GM12891 (cell line): Measurements from ENCODE around the gene SLC5A1.

Experiments
- POLR2A ChIP-seq: IDR thresholded peaks from 2 replicates; pipeline ENCODE4 v1.6.1; 2011; ENCODE audit warnings: low read depth, low read length, control low read depth
- POLR2AphosphoS5 ChIP-seq: IDR thresholded peaks from 2 replicates; pipeline ENCODE4 v1.6.1; 2011; ENCODE audit warnings: low read depth, low read length, control low read depth
- POU2F2 ChIP-seq: IDR thresholded peaks from 2 replicates; pipeline ENCODE4 v1.6.1; 2011; ENCODE audit warnings: low read depth, mild to moderate bottlenecking, control low read depth, low read length, moderate library complexity
- SPI1 ChIP-seq: IDR thresholded peaks from 2 replicates; pipeline ENCODE4 v1.6.1; 2011; ENCODE audit warnings: low read depth, low read length, control low read depth
- TAF1 ChIP-seq: IDR thresholded peaks from 2 replicates; pipeline ENCODE4 v1.6.1; 2011; ENCODE audit warnings: low read depth, low read length, control low read depth

DNA sequence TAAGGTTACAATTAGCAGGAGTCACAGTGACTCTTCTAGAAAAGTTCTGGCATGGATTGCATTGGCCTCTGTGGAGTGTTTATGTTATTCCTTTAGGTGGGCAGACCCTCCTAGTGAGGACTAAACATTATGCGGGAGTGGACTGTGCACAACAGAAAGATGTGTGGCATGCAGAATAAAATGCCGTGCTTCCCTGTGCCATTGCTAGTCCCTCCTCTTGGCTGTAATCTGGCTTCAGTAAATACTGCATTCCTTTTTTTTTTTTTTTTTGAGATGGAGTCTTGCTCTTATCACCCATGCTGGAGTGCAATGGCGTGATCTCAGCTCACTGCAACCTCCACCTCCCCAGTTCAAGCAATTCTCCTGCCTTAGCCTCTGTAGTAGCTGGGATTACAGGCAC, 45.0 kb downstream of the SLC5A1 start:
- no peak for TF ChIP-seq POU2F2
- TF ChIP-seq POLR2A, result no peak
- no peak for TF ChIP-seq POLR2AphosphoS5
- no peak for TF ChIP-seq TAF1
- no peak for TF ChIP-seq SPI1
